Panc1 (cell line): Measurements from ENCODE around the gene CSTB. TPM values are rescaled to one million over a fixed set of nuclear protein-coding genes. Genes with fewer than 3 reads are reported as not detected.
A peak's percentile ranks its signal among the peaks of the same experiment; 100 is the strongest.

Experiments
- ATAC-seq: fragments of 200-7000 bp; cut with Tn5 transposase; 2 replicates; pipeline ENCODE4 v1.9.1; 2020; ENCODE audit warnings: mild to moderate bottlenecking, moderate library complexity
- BruUV-seq: library from RNA; stranded (reverse); fragments of 400-500 nt; replicated peaks from 2 replicates; lab custom pipeline; 2021; lab: Mats Ljungman, UMichigan
- CTCF ChIA-PET: fragments of 300-600 bp; sonication (Branson Sonifier 250); formaldehyde crosslinking; loops from one replicate; lab custom pipeline; 2022; ENCODE audit warnings: antibody characterized with exemption; lab: Charles Lee
- POLR2A ChIA-PET: fragments of 300-600 bp; sonication (Branson Sonifier 250); formaldehyde crosslinking; loops from one replicate; lab custom pipeline; 2022; ENCODE audit warnings: antibody characterized with exemption; lab: Charles Lee
- DNase-seq: peaks from one replicate; pipeline ENCODE4 v3.0.0-alpha.2; 2010; ENCODE audit warnings: low read depth, low spot score
- H3K27ac ChIP-seq: 2 replicates; pipeline ENCODE4 v1.5.1; 2011; ENCODE audit warnings: mild to moderate bottlenecking, low read length, inconsistent platforms
- H3K27me3 ChIP-seq: fragments of 200-500 bp; sonication (Bioruptor generic); 2 replicates; pipeline ENCODE4 v1.6.0; 2014; ENCODE audit warnings: low read length, inconsistent platforms; ENCODE audit not compliant: control insufficient read depth, insufficient read depth
- H3K36me3 ChIP-seq: fragments of 200-500 bp; sonication (Bioruptor generic); 2 replicates; pipeline ENCODE4 v1.5.1; 2014; ENCODE audit warnings: inconsistent platforms, mild to moderate bottlenecking, low read length, moderate library complexity; ENCODE audit not compliant: control insufficient read depth, insufficient read depth
- H3K4me1 ChIP-seq: 2 replicates; pipeline ENCODE4 v1.5.1; 2011; ENCODE audit warnings: inconsistent platforms, mild to moderate bottlenecking, low read length, moderate library complexity; ENCODE audit not compliant: control insufficient read depth, insufficient read depth
- H3K4me3 ChIP-seq, 2 experiments: 2 replicates each; pipeline ENCODE4 v1.5.1; 2011 to 2012; ENCODE audit warnings: low read depth in 2 of 2, low read length in 2 of 2, mild to moderate bottlenecking in 2 of 2, inconsistent platforms in 1 of 2, moderate library complexity in 1 of 2
- H3K9me3 ChIP-seq: fragments of 200-500 bp; sonication (Bioruptor generic); 2 replicates; pipeline ENCODE4 v1.5.1; 2014; ENCODE audit warnings: low read depth, mild to moderate bottlenecking, inconsistent platforms, low read length, moderate library complexity; ENCODE audit not compliant: control insufficient read depth, insufficient read depth
- CTCF ChIP-seq: fragments of 450-650 bp; IDR thresholded peaks from 2 replicates; pipeline ENCODE4 v1.5.1; 2017; ENCODE audit warnings: mild to moderate bottlenecking
- POLR2AphosphoS5 ChIP-seq: IDR thresholded peaks from 2 replicates; pipeline ENCODE4 v1.6.1; 2012; ENCODE audit warnings: mild to moderate bottlenecking, low read depth, low read length, moderate library complexity
- SIN3A ChIP-seq: IDR thresholded peaks from 2 replicates; pipeline ENCODE4 v1.6.1; 2012; ENCODE audit warnings: low read depth, mild to moderate bottlenecking, low read length, moderate library complexity, borderline replicate concordance; ENCODE audit not compliant: insufficient read depth
- TCF7L2 ChIP-seq: IDR thresholded peaks from 2 replicates; pipeline ENCODE4 v1.6.1; 2011; ENCODE audit warnings: mild to moderate bottlenecking, low read depth, low read length, inconsistent platforms
- in situ Hi-C: cut with HindIII; loops from 2 replicates; pipeline ENCODE4 v1.10.0; 2016; ENCODE audit warnings: low sequenced_read_pairs, low pct_unique_long_range_greater_than_20kb
- intact Hi-C: fragments of 100-400 bp; cut with micrococcal nuclease; formaldehyde crosslinking; loops from one replicate; pipeline ENCODE4 v1.10.0; 2022; ENCODE audit not compliant: unreplicated experiment
- total RNA-seq: library from RNA; stranded (reverse); gene quantifications from one replicate; pipeline ENCODE4 v1.2.1, GENCODE V29; 2021; ENCODE audit not compliant: unreplicated experiment
- TF ChIP-seq, protein P1 (sequence below), 2 experiments: IDR thresholded peaks; 2 replicates each; pipeline ENCODE4 v1.6.1; 2011 to 2012; ENCODE audit warnings: low read depth in 2 of 2, control low read depth in 1 of 2, low read length in 1 of 2, mild to moderate bottlenecking in 1 of 2, moderate library complexity in 1 of 2; ENCODE audit not compliant: insufficient read depth in 1 of 2

Gene CSTB
- total RNA-seq, 1 experiment from 2014 or later = 72.5 TPM

- CTCF ChIA-PET = no interaction called here
- peak overlapping the region; percentile 73 for H3K27ac ChIP-seq
- no peaks in the 10 kb centered on the region for H3K27me3 ChIP-seq
- no TSS peak for BruUV-seq
- POLR2A ChIA-PET = no interaction called here
- no peak overlapping the region for H3K4me3 ChIP-seq
- H3K36me3 ChIP-seq = no peaks in the 10 kb centered on the region
- intact Hi-C loops (no loop called here), in situ Hi-C loops (no loop called here)
- no peaks in the 10 kb centered on the region for H3K9me3 ChIP-seq
- ATAC-seq (peak; percentile 6), DNase-seq (no peak)
- TF ChIP-seq CTCF (no peak), TCF7L2 (no peak), POLR2AphosphoS5 (no peak; the same call in 1 of the 2 replicates), SIN3A (no peak)
- TF ChIP-seq, protein P1, sequence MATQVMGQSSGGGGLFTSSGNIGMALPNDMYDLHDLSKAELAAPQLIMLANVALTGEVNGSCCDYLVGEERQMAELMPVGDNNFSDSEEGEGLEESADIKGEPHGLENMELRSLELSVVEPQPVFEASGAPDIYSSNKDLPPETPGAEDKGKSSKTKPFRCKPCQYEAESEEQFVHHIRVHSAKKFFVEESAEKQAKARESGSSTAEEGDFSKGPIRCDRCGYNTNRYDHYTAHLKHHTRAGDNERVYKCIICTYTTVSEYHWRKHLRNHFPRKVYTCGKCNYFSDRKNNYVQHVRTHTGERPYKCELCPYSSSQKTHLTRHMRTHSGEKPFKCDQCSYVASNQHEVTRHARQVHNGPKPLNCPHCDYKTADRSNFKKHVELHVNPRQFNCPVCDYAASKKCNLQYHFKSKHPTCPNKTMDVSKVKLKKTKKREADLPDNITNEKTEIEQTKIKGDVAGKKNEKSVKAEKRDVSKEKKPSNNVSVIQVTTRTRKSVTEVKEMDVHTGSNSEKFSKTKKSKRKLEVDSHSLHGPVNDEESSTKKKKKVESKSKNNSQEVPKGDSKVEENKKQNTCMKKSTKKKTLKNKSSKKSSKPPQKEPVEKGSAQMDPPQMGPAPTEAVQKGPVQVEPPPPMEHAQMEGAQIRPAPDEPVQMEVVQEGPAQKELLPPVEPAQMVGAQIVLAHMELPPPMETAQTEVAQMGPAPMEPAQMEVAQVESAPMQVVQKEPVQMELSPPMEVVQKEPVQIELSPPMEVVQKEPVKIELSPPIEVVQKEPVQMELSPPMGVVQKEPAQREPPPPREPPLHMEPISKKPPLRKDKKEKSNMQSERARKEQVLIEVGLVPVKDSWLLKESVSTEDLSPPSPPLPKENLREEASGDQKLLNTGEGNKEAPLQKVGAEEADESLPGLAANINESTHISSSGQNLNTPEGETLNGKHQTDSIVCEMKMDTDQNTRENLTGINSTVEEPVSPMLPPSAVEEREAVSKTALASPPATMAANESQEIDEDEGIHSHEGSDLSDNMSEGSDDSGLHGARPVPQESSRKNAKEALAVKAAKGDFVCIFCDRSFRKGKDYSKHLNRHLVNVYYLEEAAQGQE (IDR thresholded peaks at IDR 0.05; ENCODE audit: insufficient read depth in 1 of 2, low read depth in 2 of 2, low read length in 1 of 2) = no peak
- H3K4me1 ChIP-seq = peaks cover 30% of the 10 kb centered on the region
Measured at GRCh38 chr21:43767498-43767983, 8.6 kb downstream of the CSTB start.

GRCh38 chr21:43766734-43767497 is 9.2 kb downstream of the CSTB start:
- Histone ChIP-seq H3K27me3 (no peaks in the 10 kb centered on the region), H3K9me3 (no peaks in the 10 kb centered on the region), H3K36me3 (no peaks in the 10 kb centered on the region), H3K4me3 (no peak overlapping the region), H3K27ac (no peak overlapping the region), H3K4me1 (peaks cover 30% of the 10 kb centered on the region)
- CTCF ChIA-PET = no interaction called here
- DNase-seq (no peak), ATAC-seq (no peak)
- no TSS peak for BruUV-seq
- intact Hi-C loops (no loop called here), in situ Hi-C loops (no loop called here)
- POLR2A ChIA-PET = no interaction called here
- TF ChIP-seq, protein P1 (IDR thresholded peaks at IDR 0.05; ENCODE audit: insufficient read depth in 1 of 2, low read depth in 2 of 2, low read length in 1 of 2) = no peak
- TF ChIP-seq SIN3A (no peak), POLR2AphosphoS5 (peak; percentile 57; the same call in 1 of the 2 replicates), TCF7L2 (no peak), CTCF (no peak)
